ENCODE measurements around the gene RAB20. TPM values are rescaled to one million over a fixed set of nuclear protein-coding genes. Genes with fewer than 3 reads are reported as not detected.
A peak's percentile ranks its signal among the peaks of the same experiment; 100 is the strongest.
"Not testable (repeated sequence)": the region's sequence is repeated elsewhere in the genome, so short reads cannot be mapped to it uniquely, and the experiment has no call there.

Gene RAB20
- total RNA-seq, 1 experiment from 2014 or later = 14.3 TPM

GRCh38 chr13:110490009-110490770 is 71.3 kb downstream of the RAB20 start:
- TF ChIP-seq MXD4 (CRISPR knock-in tag; IDR thresholded peaks at IDR 0.05; ENCODE audit: borderline replicate concordance) (no peak), GRHL2 (CRISPR knock-in tag; IDR thresholded peaks at IDR 0.05; ENCODE audit: insufficient replicate concordance, severe bottlenecking) (no peak), CDX4 (CRISPR knock-in tag; IDR thresholded peaks at IDR 0.05; ENCODE audit: borderline replicate concordance) (no peak), AFF4 (CRISPR knock-in tag; IDR thresholded peaks at IDR 0.05; ENCODE audit: borderline replicate concordance) (no peak), ZNF532 (CRISPR knock-in tag; IDR thresholded peaks at IDR 0.05; ENCODE audit: borderline replicate concordance) (no peak), NFATC4 (CRISPR knock-in tag; IDR thresholded peaks at IDR 0.05) (no peak), E2F5 (CRISPR knock-in tag; IDR thresholded peaks at IDR 0.05) (no peak), ZBTB21 (CRISPR knock-in tag; IDR thresholded peaks at IDR 0.05; ENCODE audit: borderline replicate concordance) (no peak), GABPB1 (CRISPR knock-in tag; IDR thresholded peaks at IDR 0.05) (no peak), CREB1 (CRISPR knock-in tag; IDR thresholded peaks at IDR 0.05) (no peak), ZNF396 (CRISPR knock-in tag; IDR thresholded peaks at IDR 0.05; ENCODE audit: borderline replicate concordance) (no peak)
- H3K27ac Mint-ChIP-seq = peak overlapping the region; percentile 92
- POLR2A ChIA-PET = no interaction called here
- no peak overlapping the region for H3K4me3 Mint-ChIP-seq
- peaks cover 18% of the 10 kb centered on the region for H3K36me3 Mint-ChIP-seq
- no peak for DNase-seq (ENCODE audit: low spot score)
- H3K4me1 Mint-ChIP-seq = peaks cover 23% of the 10 kb centered on the region
- H3K27me3 Mint-ChIP-seq (ENCODE audit: low read depth) = no peaks in the 10 kb centered on the region
- no peak for ATAC-seq
- no peaks in the 10 kb centered on the region for H3K9me3 Mint-ChIP-seq
- CTCF ChIA-PET = no interaction called here

GRCh38 chr13:110486880-110487279 is 74.6 kb downstream of the RAB20 start:
- H3K9me3 Mint-ChIP-seq; DNase-seq (ENCODE audit: low spot score); POLR2A ChIA-PET; H3K4me3 Mint-ChIP-seq; ATAC-seq; H3K27me3 Mint-ChIP-seq (ENCODE audit: low read depth): not testable (repeated sequence)
- CTCF ChIA-PET = interaction anchor here (3.1 kb wide), 1 partner anchor 31 kb away, joined by 16 read pairs; no protein-coding TSS in a partner anchor
- Mint-ChIP-seq H3K4me1 (peaks cover 34% of the 10 kb centered on the region), H3K36me3 (peaks cover 29% of the 10 kb centered on the region), H3K27ac (peak overlapping the region; percentile 99)
